Fibroblast of skin of abdomen (primary cell): Measurements from ENCODE around the gene CCDC17.
"Not testable (repeated sequence)": the region's sequence is repeated elsewhere in the genome, so short reads cannot be mapped to it uniquely, and the experiment has no call there.

Experiments
- DNase-seq: peaks from one replicate; pipeline ENCODE4 v3.0.0-alpha.2; 2013

The CCDC17 gene

GRCh38 chr1:45621895-45622523 is 1.8 kb downstream of the CCDC17 start:
- DNase-seq, result no peak

GRCh38 chr1:45621501-45621836 is 2.4 kb downstream of the CCDC17 start:
- no peak for DNase-seq

GRCh38 chr1:45620588-45621500 is 3.0 kb downstream of the CCDC17 start:
- no peak for DNase-seq

GRCh38 chr1:45619149-45619921 is 4.5 kb downstream of the CCDC17 start:
- DNase-seq, result no peak

GRCh38 chr1:45617618-45618017 is 6.2 kb downstream of the CCDC17 start:
- peak; percentile 16 for DNase-seq

- no peak for DNase-seq
Observed at GRCh38 chr1:45615885-45616284, 8.0 kb downstream of the CCDC17 start.

- no peak for DNase-seq
Observed at GRCh38 chr1:45612941-45613579, 10.8 kb downstream of the CCDC17 start.

GRCh38 chr1:45610589-45611226 is 13.1 kb downstream of the CCDC17 start:
- DNase-seq, result no peak

GRCh38 chr1:45608175-45609156 is 15.4 kb downstream of the CCDC17 start:
- no peak for DNase-seq

- DNase-seq, result no peak
Observed at GRCh38 chr1:45607404-45608074, 16.3 kb downstream of the CCDC17 start.

GRCh38 chr1:45604239-45604638 is 19.6 kb downstream of the CCDC17 start:
- DNase-seq, result no peak

GRCh38 chr1:45596765-45597164 is 27.1 kb downstream of the CCDC17 start:
- not testable (repeated sequence) for DNase-seq

GRCh38 chr1:45594412-45594811 is 29.4 kb downstream of the CCDC17 start:
- DNase-seq, result no peak

- DNase-seq, result no peak
Observed at GRCh38 chr1:45589861-45590260, 34.0 kb downstream of the CCDC17 start.

GRCh38 chr1:45586769-45587168 is 37.1 kb downstream of the CCDC17 start:
- DNase-seq, result no peak

GRCh38 chr1:45585496-45586075 is 38.3 kb downstream of the CCDC17 start:
- no peak for DNase-seq

- no peak for DNase-seq
Observed at GRCh38 chr1:45585110-45585426, 38.8 kb downstream of the CCDC17 start.

GRCh38 chr1:45584351-45585109 is 39.3 kb downstream of the CCDC17 start:
- DNase-seq, result peak; percentile 87

- peak; percentile 83 for DNase-seq
Observed at GRCh38 chr1:45583666-45584350, 40.0 kb downstream of the CCDC17 start, which contains the start of gene NASP. Gene NASP (plus strand): TSS chr1:45584041. CDS start chr1:45584147, 106 bp downstream.
